GM18951 (cell line): Measurements from ENCODE around the gene NCBP2L.
A peak's percentile ranks its signal among the peaks of the same experiment; 100 is the strongest.

Source experiments
- POLR2A ChIP-seq: IDR thresholded peaks from 4 replicates; pipeline ENCODE4 v1.6.1; 2011; ENCODE audit warnings: mild to moderate bottlenecking; ENCODE audit not compliant: insufficient read length, insufficient read depth; ENCODE audit errors: extremely low read depth
- in situ Hi-C: fragments of 300-500 bp; cut with MboI; formaldehyde crosslinking; loops from one replicate; pipeline ENCODE4 v1.12.0; 2022; ENCODE audit warnings: low sequenced_read_pairs, mixed read lengths, inconsistent platforms; ENCODE audit not compliant: unreplicated experiment

Gene NCBP2L

DNA sequence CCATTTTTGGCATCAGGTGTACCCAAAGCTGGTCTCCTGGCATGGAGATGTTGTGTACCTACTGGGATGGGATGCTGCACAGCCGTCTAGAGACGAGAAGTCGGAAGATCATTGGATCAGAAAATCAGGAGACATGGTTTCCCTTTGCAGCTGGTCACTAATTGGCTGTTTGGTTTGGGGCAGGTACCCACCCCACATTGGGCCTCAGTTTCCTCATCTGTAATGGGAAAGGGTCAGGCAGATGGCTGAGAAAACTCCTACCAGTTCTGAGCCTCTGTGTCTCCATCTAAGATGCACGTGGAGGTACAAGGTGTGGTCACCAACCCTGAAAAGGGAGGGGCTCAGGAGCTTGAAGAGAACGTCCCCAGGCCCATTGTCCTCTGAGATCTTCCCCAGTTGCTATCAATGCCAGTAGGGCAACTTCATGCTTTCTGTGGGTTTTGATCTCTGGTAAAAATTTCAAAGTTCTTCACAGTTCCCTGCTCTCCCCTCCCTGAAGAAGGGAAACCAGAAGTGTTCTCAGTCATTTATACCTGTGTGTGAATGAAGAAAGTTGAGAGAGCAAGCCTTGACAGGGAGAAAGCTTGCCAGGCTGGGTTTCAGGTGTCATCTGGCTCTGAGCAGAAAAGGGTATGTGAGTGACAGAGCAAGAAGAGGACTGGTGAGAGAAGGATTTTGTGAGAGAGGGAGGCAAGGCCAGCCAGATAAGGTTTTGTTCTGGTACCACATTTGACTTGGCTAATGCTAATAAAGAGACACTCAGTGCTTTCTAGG, 17.0 kb upstream of the NCBP2L start:
- in situ Hi-C loops: no loop called here
- TF ChIP-seq POLR2A: no peak

DNA sequence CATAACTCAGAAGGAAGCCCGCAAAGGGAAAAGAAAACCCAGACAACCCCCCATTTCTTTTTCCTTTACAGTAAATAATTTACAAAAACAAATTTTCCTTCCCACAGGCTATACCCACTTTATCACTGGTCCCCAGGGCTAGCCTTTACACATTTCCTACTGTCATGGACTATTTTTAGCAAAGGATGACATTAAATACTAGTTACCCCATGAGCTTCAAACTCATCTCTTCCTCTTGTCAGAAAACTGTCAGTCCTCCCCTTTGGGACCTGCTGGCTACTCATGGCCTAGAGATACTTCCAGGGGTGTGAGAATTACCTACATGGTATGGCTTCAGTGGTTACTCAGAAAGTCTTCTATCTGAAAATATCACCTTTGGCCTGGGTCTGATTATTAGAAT, 13.9 kb upstream of the NCBP2L start:
- in situ Hi-C loops: no loop called here

DNA sequence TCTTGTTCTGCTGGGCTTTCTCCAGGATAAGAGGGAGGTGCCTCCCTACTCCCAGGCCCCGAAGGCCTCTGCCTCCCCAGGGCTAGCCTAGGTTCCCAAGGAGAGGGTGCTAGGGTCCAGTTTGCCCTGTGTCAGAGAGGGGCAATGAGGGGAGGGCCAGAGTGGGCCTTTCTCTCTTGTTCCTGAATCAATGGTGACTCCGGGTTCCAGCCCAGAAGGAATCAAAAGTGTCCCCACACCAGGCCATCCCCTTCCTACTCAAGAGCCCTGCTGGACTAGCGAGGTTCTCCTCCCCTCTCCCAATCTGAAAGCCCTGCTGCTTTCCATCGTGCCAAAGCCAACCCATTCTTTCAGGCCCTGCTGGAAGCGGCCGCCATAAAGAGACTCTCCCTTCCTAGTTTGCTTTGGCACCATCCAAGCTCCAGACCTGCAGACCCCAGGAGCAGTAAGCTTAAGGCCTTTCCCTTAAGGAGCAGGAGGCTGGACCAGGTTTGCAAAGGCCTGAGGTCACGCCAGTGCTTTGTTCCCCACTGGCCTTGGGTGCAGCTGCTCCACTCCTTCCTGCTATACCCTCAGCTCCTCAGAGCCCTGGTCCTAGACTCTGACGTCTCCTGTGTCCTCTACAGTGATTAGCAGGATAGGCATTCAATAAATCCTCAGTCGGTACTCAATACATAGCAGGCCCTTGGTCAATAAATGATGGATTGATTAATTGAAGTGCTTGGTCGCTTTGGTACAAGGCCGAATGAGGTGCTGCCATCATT, 12.5 kb upstream of the NCBP2L start:
- TF ChIP-seq POLR2A: no peak

More for the DNA sequence above, 13.9 kb upstream of the NCBP2L start:
- no peak for TF ChIP-seq POLR2A

DNA sequence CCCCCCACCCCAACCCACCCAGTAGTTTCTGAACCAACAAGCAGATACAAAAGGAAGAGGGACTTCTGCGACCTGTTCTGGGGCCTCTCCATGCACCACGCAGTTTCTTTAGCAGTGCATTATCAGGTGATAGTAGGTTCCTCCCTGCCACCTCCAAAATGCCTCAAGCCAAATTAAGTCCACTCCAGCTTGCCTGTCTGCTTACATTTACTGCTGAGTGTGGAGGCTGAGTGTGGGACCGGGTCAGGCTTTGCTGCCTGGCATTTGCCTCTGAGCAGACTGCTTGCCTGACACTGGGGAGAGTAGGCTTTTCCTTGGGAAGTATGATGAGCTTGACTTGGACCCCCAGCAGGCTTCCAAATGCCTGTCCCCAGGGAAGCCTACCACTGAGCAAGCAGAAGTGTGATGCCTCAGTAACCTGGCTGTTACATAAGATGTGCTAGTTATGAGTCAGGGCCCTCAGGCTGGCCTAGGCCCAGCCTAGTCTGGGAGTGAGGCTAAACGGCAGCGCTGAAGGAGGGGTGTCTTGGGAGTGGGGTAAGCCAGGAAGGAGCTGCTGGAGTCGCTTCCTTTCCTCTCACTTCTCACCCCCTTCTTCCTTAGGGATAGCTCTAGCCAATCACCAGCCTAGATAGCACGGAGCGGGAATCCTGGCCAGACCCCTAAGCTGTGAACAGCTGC, 10.9 kb upstream of the NCBP2L start:
- in situ Hi-C loops: no loop called here
- no peak for TF ChIP-seq POLR2A

More for the DNA sequence above, 12.5 kb upstream of the NCBP2L start:
- in situ Hi-C loops: no loop called here

DNA sequence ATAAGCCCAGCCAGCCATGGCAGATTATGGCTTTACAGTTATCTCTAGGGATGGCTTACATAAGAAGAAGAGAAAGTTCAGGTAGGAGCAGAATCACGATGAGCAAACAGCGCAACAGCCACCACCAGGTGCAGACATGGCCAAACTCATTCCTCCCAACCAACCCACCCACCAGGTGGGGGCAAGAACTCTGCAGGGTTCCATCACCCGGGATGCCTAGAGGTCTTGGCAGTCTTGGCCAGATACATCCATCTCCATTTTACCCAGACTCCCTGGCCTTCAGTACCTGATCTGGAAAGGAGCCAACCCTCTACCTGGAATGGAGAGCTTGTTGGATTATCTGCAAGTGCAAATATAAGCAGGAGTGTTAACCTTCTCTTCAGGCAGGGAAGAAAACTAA, 9.5 kb upstream of the NCBP2L start:
- in situ Hi-C loops: no loop called here
- TF ChIP-seq POLR2A: no peak

DNA sequence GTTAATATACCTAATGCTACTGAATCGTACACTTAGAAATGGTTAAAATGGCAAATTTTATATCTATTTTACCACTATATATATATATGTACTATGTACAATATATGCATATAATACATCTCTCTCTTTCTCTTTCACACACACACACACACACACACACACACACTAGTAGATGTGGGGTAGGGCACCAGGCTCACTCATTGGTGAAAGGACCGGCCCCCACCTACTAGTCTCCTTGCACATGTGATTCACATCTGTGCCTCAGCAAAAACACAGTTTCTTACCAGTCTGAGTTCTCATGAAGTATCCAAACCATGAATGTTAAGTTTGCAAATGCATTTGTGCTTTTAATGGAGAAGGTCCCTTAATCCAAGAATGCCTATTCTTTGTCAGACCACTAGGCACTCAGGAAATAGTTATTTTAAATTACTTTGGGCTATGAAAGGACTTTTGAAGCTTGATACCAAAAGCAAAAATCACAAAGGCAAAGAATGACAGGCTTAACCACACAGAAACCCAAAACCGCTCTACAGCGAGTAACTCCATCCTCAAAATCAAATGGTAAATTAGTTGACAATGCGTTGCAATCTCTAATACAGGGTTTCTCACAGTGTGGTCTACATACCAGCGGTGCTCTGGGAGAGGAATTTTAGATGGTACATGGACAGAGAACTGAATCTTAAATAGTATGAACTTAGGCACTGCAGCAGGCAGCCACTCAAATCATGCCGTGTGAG, 7.8 kb upstream of the NCBP2L start:
- TF ChIP-seq POLR2A: no peak
- in situ Hi-C loops: no loop called here

DNA sequence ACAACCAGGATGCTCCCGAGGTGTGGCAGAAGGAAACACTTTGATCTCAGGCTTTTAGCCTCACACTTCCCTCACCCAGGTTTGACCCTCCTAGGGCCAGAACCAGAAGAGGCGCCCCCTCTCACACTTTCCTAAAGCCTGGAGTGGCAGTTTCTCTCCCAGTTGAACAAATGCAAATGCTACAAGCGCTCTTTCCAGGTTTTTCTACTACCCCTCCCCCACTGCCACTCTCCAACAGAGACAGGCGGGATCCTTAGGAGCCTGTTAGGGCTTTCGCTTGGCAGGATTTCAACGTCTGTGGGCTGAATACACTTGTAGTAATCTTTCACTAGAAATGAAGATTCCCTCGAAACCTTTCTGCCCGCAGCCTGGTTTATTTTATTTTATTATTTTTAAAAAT, 4.3 kb upstream of the NCBP2L start:
- in situ Hi-C loops: no loop called here
- no peak for TF ChIP-seq POLR2A

DNA sequence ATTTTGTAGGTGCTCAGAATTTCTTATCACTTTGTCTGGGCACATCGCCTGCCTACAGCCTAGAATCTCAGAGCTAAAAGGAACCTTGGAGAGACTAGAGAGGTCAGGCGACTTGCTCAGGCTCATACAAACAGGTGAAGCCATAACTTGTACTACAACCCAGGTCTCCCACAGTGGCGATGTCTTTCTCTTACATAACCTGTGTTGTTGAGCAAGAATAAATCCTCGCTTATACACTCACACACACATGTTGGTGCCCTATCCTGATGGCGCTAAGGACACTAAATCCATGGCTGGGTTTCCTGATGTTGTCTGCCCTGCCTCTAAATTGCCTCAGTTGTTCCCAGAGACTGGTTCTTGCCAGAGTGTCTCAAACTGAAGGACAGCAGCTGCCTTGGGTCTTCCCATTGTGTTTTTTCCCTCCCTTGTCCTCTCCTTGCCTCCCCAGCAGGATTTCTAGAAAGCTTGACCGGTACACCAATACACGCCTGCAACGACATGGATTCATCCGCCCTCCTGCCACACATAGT, 3.6 kb upstream of the NCBP2L start:
- TF ChIP-seq POLR2A: no peak

DNA sequence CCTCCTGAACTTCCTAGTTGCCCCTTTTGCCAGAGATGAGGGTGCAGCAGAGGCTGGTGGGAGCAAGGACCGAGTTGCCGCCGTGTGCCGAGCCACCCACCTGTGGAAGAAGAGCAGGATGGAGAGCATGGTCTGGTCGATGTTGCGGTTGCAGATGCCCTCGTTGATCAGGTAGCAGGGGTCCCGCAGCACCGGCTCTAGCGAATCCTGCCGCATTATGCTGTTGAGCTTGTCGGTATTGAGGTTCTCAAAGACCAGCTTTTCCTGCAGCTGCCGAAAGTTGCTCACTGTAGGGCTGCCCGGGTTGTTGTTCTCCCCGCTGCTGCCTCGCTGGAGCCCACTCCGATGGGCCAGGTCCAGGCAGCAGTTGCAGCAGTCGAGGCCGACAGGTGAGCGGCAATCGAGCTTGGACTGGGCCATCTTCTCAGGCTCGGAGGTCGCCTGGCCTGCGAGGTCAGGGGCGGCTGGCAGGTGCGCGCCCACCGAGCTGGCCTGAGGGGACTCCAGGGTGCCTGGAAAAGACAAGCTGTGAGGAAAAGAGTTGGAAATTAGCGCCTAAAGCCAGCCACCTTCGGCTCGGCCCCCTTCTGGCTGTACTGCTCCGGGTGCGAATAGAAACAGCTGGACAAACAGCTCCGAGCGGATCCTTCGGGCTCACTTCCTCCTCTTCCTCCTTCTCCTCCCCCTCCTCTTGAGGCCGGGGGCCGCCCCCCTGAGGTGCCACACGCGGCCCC, 2.4 kb upstream of the NCBP2L start:
- no peak for TF ChIP-seq POLR2A
- in situ Hi-C loops: loop anchor here (5.0 kb wide), 1 partner anchor 113 kb away; no protein-coding TSS in a partner anchor

More for the DNA sequence above, 3.6 kb upstream of the NCBP2L start:
- in situ Hi-C loops: no loop called here

DNA sequence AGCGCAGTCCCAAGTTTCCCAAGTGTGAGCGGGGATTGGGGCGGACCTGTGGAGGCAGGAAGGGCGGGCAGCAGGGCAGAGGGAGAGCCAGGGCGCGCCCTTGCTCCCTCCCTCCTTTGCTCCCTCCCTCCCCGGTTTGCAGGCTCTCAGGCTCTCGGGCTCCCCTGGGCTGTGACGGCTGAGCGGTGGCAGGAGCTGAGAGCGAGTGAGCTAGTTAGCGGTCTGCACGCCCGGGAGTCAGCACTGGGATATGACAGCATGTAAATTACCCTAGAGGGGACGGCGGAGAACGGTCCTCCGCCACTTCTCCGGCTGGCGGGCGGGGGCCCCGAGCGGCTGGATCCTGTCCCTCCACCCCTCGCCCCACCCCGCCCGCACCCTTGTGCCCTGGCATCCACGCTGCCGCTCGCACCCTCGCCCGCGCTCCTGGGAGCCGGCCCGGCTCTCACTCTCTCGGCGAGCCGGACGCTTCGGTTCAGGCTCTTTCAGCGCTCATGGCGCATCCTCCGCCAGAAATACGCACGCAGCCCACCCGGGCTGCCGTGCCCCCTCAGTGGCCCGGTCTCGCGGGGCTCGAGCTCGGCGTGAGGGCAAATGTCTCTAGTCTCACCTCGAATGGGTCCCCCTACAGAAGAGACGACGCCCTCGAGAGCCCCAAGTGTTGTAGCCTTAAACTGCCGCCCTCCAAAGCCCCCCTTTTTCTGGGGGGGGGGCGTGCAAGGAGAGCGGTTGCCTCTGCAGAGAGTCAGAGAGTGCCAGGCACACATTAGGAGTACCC, 1.6 kb upstream of the NCBP2L start, which contains the start of gene TSC22D3:
Gene TSC22D3, minus strand, starts transcription at position 54 of the 778 bp plus-strand sequence. CDS start 368 bp downstream, outside the sequence.
- in situ Hi-C loops: loop anchor here (5.0 kb wide), 1 partner anchor 114 kb away; no protein-coding TSS in a partner anchor

More for the DNA sequence above, 1.6 kb upstream of the NCBP2L start, which contains the start of gene TSC22D3:
- TF ChIP-seq POLR2A: peak; percentile 32
